NB4 (cell line): Measurements from ENCODE around the gene CPXM1.
"Not testable (repeated sequence)": the region's sequence is repeated elsewhere in the genome, so short reads cannot be mapped to it uniquely, and the experiment has no call there.

Experiments
- DNase-seq: peaks from one replicate; pipeline ENCODE4 v3.0.0; 2010; ENCODE audit warnings: low read depth
- H3K4me3 ChIP-seq: one replicate; pipeline ENCODE4 v1.5.1; 2011; ENCODE audit warnings: mild to moderate bottlenecking, low read depth, low read length, moderate library complexity
- CTCF ChIP-seq: IDR thresholded peaks from one replicate; pipeline ENCODE4 v1.5.1; 2012; ENCODE audit warnings: low read depth, low read length
- MAX ChIP-seq: IDR thresholded peaks from 2 replicates; pipeline ENCODE4 v1.6.1; 2011; ENCODE audit warnings: low read depth, low read length
- MYC ChIP-seq: IDR thresholded peaks from 2 replicates; pipeline ENCODE4 v1.6.1; 2011; ENCODE audit warnings: low read depth, low read length
- POLR2A ChIP-seq: IDR thresholded peaks from 2 replicates; pipeline ENCODE4 v1.6.1; 2011; ENCODE audit warnings: mild to moderate bottlenecking; ENCODE audit not compliant: insufficient read length; ENCODE audit errors: extremely low read depth

Gene CPXM1

GRCh38 chr20:2771631-2772080, 28.8 kb downstream of the CPXM1 start:
- no peak for DNase-seq
- TF ChIP-seq CTCF (no peak), POLR2A (no peak), MYC (no peak)
- no peak overlapping the region for H3K4me3 ChIP-seq

- not testable (repeated sequence) for DNase-seq, H3K4me3 ChIP-seq
Observed at GRCh38 chr20:2770091-2770490, 30.3 kb downstream of the CPXM1 start.

- no peak for DNase-seq
- no peak overlapping the region for H3K4me3 ChIP-seq
- TF ChIP-seq CTCF (no peak), MAX (no peak), MYC (no peak), POLR2A (no peak)
Observed at GRCh38 chr20:2768632-2769015, 31.8 kb downstream of the CPXM1 start.

- TF ChIP-seq CTCF, result no peak
- no peak for TF ChIP-seq MAX
- TF ChIP-seq MYC, result no peak
- DNase-seq, result no peak
- no peak overlapping the region for H3K4me3 ChIP-seq
Observed at GRCh38 chr20:2767768-2768631, 32.4 kb downstream of the CPXM1 start.

- no peak for DNase-seq
- TF ChIP-seq CTCF (no peak), MAX (no peak), MYC (no peak), POLR2A (no peak)
- no peak overlapping the region for H3K4me3 ChIP-seq
Observed at GRCh38 chr20:2763186-2763585, 37.2 kb downstream of the CPXM1 start.

GRCh38 chr20:2762578-2763131, 37.8 kb downstream of the CPXM1 start:
- no peak for DNase-seq
- no peak overlapping the region for H3K4me3 ChIP-seq
- TF ChIP-seq MYC, result no peak
- TF ChIP-seq POLR2A, result no peak
- no peak for TF ChIP-seq CTCF
- no peak for TF ChIP-seq MAX
